HG03460 (cell line): ENCODE data around the gene POU6F2.
"Not testable (repeated sequence)": the region's sequence is repeated elsewhere in the genome, so short reads cannot be mapped to it uniquely, and the experiment has no call there.

Experiments
- ATAC-seq: cut with Tn5 transposase; IDR thresholded peaks from one replicate; pipeline ENCODE4 v1.9.1; 2021; ENCODE audit not compliant: unreplicated experiment

Gene POU6F2

DNA sequence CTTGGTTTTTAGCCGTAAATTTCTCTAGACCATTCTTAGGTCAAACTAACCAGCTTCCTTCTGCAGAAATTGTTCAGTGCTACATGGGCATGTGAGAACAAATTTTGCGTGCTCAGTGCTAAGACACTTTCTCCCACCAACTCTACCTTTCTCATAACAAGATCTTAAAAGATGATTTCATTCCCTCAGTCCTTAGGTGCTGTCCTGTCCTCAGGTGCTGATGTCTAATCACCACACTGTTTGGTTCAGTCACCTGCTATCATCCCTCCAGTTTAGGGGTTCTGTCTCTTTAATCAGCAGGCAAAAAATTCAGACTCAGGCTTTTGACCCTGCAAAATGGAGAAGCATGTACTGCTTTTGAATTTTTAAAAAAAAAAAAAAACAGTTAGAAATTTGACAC, 361.0 kb downstream of the POU6F2 start:
- ATAC-seq: no peak

DNA sequence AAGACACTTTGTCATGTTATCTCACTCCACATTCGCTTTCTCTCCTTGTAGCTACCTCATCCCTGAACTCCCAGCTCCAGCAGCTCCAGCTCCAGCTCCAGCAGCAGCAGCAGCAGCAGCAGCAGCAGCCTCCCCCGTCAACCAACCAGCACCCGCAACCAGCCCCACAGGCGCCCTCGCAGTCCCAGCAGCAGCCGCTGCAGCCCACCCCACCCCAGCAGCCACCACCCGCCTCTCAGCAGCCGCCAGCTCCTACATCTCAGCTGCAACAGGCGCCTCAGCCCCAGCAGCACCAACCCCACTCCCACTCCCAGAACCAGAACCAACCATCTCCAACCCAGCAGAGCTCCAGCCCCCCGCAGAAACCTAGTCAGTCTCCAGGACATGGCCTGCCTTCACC, 361.9 kb downstream of the POU6F2 start:
- ATAC-seq: no peak

- no peak for ATAC-seq
Observed at GRCh38 chr7:39341083-39341482, 363.4 kb downstream of the POU6F2 start.

DNA sequence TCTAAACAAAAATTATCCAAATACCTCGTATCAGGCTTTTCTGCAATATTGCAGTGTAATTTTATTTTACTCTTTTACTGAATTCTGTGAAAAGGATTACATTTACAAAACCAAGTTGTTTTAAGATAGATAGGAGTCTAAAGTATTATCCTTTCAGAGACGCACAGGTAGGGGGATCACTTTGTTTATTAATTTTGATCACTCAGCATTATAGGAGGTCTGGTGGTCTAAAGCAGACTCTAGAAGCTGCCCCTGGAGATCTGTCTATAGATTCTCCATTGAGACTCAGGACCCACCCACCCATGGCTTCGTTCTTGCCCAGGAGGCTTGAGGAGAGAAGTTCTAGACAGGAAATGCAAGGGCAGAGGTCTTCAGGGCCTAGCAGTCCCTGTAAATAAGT, 365.1 kb downstream of the POU6F2 start:
- ATAC-seq: no peak

- no peak for ATAC-seq
Observed at GRCh38 chr7:39349452-39350123, 371.9 kb downstream of the POU6F2 start.

GRCh38 chr7:39353615-39354376, 376.1 kb downstream of the POU6F2 start:
- ATAC-seq: no peak

- no peak for ATAC-seq
Observed at GRCh38 chr7:39355664-39356063, 378.0 kb downstream of the POU6F2 start.

DNA sequence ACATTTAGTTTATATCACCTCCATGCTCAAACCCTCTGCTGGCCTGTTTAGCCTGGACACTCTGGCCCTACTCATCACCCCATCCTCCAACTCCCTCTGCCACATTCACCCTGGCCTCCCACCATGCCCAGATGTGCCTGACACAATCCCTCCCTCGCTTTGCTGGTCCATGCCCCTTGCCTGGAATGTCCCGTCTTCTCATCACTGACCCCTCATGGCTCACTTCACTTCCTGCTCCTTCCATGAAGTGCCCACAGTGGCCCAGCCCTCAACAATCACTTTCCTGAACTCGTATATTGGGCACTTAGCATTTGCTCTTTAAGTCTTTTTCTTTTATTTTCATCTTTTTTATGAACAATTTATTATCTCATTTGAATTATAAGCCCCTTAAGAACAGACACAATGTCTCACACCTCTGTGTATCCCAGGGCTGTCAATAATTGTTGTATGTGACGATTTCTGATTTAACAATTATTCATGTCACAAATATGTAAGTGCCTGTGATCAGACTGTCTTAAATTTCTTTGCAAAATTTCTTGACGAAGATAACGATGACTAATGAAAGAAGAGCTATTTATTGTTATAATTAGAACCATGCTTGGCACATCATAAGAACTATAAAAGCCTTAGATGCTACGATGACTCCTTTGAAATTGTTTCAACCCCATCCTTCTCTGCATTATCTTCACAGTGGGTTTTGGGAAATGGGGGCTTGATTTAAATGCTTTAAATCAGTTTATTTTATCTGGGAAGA, 378.6 kb downstream of the POU6F2 start:
- no peak for ATAC-seq

DNA sequence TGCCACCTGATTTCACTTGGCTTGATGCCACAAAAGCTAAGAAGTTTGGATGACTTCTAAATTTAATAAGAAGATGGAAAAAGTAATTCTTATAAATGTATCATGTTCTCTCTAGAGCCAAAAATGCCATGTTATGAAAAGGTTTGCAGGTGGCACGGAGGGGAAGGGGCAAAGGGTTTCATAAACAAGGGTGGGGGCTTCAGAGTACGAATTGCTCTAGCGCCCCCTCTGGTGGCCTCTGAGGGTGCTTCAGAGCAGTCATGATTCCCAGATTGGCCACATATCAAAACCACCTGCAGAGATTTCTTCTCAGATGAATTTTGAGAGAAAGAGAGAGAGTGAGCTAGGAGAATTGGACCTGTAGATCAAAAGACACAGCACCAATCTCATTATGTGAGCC, 379.9 kb downstream of the POU6F2 start:
- ATAC-seq: no peak

GRCh38 chr7:39360038-39360437, 382.3 kb downstream of the POU6F2 start:
- peak; percentile 73 for ATAC-seq

DNA sequence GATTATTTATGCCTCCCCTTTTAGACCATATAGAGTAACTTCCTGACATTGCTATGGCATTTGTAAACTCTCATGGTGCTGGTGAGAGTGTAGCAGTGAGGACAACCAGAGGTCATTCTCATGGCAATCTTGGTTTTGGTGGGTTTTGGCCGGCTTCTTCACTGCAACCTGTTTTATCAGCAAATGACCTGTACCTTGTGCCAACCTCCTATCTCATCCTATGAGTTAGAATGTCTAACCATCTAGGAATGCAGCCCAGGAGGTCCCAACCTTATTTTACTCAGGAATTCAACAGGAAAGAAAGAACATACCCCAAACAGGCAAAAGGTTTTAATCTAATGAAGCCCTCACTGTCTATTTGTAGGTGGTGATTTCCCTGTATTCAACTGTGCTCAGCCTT, 383.1 kb downstream of the POU6F2 start:
- no peak for ATAC-seq

DNA sequence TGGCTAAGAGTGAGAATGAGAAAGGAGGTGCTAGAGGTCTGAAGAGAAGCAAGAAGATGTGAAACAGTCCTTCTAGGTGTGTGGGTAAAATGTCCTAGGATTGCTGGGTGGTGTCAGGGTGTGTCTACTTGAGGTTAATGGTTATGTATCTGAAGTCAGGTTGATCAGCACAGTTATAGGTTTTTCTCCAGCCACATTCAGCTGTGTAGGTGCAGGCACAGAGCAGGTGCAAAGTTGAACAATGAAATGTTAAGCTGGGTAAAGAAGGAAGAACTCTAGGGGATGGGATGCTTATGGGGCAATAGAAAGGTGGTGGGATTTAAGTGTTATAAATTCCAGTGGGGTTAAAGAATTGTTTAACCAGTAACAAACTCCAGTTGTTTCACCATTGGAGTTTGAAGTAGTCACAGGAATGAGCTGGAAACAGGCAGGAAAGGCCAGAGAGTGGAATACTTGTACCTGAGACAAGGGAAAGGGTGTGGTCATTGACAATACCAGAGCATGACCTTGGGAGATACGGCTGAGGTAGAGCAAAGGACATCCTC, 388.1 kb downstream of the POU6F2 start:
- no peak for ATAC-seq

- ATAC-seq: no peak
Observed at GRCh38 chr7:39367451-39367850, 389.7 kb downstream of the POU6F2 start.

DNA sequence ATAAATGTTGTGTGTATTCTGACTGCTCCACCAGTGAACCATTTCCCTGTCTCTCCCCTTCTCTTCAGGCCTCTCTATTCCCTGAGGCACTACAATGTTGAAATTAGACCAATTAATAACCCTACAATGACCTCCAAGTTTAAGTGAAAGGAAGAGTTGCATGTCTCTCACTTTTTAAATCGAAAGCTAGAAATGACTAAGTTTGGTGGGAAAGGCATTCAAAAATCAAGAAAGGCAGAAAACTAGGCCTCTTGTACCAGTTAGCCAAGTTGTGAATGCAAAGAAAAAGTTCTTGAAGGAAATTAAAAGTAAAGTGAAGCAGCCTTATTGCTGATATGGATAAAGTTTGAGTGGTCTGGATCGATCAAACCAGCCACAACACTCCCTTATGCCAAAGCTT, 390.2 kb downstream of the POU6F2 start:
- no peak for ATAC-seq

DNA sequence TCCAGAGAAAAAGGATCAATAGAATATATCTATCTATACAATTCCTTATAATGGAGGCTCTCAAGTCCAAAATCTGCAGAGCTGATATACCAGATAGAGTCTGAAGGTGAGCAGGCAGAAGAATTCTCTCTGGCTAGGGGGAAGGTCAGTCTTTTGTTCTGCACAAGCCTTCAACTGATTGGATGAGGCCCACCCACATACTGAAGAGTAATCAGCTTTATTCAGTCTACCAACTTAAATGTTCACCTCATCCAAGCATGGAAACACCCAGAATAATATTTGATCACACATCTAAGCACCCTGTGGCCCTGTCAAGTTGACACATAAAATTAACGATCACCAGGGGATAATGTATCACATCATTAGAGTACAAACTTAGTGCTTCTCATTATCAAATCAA, 394.7 kb downstream of the POU6F2 start:
- no peak for ATAC-seq

DNA sequence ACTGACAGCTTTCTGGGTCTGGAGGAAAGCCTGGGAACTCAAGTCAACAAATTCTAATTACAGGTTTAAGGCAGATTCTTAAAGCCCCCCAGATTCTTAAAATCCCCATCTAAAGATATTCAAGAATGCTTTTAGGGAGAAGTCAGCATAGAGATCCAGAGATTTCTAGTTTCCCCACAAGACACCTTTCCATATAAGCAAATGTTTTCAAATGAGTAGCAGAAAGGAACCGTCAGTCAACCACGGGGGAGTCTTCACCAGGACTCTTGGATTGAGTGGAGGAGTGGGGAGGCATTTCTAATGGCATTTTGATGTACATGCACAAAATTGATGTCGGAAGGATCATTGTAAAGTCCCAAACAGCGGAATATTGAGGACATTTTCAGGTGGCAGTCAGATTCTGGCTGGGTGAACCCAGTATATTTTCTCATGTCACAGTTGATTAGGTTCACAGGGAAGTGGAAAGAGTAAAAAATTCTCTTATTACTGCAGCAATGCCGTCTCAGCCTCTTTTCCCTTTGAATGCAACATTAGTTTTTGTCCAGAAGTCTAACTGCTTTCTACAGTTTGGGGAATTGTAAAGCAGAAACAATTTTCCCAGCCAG, 396.8 kb downstream of the POU6F2 start:
- ATAC-seq: no peak

DNA sequence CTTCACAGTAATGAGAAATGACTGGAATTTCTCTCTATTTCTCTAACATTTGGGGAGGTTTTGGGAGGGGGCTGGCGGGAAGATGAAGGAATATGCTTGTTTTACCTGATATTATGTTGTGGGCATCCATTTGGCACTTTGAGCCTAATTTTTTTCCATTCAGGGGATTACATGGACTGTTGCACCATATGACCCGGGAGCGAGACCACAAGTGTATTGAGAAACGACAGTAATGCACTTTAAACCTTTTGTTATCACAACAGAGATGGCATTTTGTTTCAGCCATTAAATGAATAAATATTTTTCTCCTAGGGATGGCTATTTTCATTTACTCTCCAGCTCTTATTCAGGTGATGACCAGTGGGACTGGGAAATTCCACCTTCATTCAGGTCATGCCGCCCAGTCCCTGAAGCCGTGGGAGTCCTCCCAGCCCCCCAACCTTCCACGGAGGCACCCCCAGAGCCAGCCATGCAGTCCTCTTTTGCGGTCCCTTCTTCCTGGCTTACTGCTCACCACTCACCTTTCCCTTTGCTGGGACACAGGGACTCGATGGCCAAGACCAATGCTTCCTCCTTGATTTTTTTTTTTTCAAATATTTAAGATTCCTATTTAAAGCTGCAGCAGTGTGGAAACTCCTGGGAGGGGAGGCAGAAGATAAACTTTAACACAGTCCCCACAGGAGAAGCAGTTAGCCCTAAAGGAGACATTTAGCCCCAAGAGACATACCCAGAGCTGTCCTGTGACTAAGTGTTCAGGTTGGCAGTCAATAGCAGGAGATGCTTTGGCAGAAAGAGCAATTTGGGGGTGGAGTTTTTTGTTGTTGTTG, 397.6 kb downstream of the POU6F2 start:
- ATAC-seq: no peak

DNA sequence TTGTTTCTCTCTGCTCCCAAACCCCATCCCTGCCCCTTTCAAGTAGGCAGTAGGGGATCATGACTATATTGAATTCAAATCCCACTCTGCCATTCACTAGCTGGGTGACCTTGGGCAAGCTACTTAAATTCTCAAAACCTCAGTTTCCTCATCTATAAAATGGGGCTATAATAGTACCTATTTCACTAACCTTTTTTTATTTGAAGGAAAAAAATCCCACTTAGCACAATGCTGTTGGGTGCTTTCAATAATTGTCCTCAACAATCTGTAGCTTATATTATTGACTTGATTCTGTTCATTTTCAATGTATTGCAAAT, 398.1 kb downstream of the POU6F2 start:
- ATAC-seq: no peak

- ATAC-seq: not testable (repeated sequence)
Observed at GRCh38 chr7:39376881-39377280, 399.2 kb downstream of the POU6F2 start.

- no peak for ATAC-seq
Observed at GRCh38 chr7:39379416-39379815, 401.7 kb downstream of the POU6F2 start.

DNA sequence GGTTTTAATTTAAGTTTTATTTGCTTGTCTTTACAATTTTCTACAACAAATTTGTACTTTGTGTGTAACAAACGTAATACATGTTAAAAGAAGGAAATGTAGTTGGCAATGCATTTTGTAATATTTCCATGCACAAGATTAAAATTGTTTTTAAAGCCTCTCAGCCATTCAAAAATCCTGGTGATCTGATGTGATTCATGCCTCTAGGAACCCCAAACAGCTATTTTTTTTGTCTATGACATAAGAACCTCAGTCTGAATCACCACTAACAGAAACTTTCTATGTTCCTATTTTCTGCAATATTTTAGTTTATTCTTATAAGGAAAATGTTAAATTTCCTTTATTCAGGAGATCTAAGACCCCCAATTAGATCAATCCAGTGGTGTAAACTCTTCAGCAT, 405.4 kb downstream of the POU6F2 start:
- no peak for ATAC-seq
